ENCODE data around the gene ZNF837. TPM values are rescaled to one million over a fixed set of nuclear protein-coding genes. Genes with fewer than 3 reads are reported as not detected.

Gene ZNF837
- total RNA-seq, 1 experiment from 2014 or later = 0.08 TPM

DNA sequence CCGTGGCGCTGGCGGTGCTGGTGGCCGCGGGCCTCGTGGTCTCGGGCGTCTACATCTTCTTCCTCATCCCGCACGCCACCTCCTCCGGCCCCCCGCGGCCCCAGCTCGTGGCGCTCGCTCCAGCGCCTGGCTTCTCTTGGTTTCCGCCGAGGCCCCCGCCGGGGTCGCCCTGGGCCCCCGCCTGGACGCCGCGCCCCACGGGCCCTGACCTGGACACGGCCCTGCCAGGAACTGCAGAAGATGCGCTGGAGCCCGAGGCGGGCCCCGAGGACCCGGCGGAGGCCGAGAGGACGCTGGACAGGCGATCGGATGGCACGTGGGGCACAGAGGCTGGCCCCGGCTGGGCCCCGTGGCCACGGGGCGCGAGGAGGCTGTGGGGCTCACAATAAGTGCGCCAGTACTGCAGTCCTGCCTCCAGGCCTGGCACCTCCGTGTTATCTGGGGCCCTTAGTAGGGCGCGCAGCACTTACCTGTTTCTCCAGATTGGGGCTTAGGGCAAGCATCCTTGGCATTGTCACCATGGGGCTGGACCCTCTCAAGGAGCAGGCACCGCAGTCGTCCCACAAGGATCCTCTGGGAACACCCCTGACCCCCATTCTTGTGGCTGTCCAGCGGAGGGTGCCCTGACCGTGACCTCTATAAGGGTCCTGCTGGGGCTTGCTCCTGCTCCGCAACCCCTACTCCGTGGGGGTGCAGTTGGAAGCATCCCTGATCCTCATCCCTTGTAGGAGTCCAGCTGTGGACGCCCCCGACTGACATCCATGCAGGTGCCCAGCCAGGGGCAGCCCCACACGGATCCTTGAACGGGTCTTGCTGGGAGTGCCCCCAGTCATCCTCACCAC, 16.1 kb upstream of the ZNF837 start:
- no peak for DNase-seq (ENCODE audit: low read depth)

DNA sequence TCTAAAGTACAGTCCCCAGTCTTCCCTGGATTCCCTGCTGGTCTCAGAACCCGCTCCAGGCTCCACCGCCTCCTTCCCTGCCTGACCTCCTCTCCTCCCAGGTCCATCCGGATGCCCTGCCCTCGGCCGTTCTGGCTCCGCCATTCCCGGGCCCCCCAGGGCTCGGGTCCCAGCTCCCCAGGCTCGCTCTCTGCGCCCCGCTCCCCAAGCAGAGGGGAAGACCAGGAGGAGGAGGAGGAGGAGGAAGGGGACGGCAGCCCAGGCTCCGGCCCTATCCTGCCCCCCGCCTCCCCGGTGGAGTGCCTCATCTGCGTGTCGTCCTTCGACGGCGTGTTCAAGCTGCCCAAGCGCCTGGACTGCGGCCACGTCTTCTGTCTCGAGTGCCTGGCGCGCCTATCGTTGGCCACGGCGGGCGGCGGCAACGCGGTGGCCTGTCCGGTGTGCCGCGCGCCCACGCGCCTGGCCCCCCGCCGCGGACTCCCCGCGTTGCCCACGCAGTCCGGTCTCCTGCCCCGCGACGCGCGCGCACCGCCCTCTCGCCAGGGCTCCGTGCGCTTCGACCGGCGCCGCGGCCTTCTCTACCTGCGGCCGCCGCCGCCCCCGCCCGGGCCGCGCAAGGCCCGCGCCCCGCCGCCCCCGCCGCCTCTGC, 15.3 kb upstream of the ZNF837 start:
- no peak for DNase-seq (ENCODE audit: low read depth)

DNA sequence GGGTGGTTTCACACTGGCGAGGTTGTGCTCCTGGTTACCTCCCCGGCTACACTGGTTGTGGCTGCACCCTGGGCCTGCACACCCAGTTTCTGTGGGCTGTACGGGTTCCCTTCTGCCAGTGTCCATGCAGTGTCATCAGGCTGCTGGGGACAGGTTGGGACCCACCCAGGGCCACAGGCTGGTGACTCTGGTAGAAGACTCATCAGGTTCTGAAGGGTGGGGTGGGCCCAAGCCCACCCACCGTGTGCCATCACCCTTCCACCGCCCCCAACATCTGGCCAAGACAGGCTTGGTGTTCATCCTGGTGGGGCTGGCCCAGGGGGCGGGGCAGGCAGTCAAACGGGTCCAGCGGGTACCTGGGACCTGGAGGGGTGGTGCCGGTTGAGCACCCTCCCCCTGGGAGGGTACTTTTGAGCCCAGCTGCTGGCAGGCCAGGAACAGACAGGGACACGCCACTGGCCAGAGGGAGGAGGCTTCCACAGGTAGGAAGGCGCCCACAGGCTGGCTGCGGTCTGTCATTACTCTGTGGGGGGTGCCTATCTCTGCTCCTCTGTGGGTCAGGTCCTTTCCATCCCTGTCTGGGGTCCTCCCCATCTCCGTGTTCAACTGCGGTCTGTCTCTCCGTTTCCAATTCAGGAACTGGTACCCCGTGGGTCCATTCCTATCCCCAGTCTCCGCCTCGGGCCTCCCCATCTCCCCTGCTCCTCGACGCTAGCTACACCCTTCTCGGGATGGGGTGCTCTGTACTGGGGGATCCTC, 14.6 kb upstream of the ZNF837 start, which contains the start of gene RNF225:
Gene RNF225, plus strand, starts transcription at position 437 of the 759 bp plus-strand sequence. CDS start 434 bp downstream, outside the sequence.
- peak; percentile 52 for DNase-seq (ENCODE audit: low read depth)

DNA sequence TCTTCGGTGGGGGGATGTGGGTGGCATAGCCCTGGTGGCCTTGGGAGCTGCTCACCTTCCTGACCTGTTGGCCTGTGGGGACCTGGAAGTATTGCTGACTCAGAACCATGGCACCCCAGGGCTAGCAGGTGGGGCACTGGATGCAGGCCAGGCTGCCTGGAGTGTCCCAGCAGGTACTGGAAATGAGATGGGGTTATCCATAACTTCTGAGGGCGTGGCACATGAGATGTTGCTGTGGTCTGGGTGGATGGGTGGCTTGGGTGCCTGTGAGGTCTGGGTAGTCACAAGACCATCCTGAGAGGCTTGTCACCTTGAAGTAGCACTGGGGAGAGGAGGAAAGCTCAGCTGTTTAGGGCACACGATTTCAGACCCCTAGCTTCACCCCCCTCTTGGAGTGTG, 14.0 kb upstream of the ZNF837 start:
- no peak for DNase-seq (ENCODE audit: low read depth)

DNA sequence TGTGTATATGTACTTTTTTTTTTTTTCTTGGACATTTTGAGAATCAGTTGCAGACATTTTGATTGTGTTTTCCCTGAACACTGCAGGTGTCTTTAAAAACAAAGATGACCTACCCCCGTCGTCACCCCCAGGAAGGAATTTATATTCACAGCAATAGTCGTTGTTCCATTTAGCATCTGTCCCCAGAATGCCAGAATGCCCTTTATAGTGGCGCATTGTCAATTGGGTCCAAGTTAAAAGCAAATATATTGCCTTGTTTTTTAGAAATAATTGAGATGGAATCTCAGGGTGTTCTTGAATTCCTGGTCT, 12.8 kb upstream of the ZNF837 start:
- DNase-seq (ENCODE audit: low read depth) = no peak

DNA sequence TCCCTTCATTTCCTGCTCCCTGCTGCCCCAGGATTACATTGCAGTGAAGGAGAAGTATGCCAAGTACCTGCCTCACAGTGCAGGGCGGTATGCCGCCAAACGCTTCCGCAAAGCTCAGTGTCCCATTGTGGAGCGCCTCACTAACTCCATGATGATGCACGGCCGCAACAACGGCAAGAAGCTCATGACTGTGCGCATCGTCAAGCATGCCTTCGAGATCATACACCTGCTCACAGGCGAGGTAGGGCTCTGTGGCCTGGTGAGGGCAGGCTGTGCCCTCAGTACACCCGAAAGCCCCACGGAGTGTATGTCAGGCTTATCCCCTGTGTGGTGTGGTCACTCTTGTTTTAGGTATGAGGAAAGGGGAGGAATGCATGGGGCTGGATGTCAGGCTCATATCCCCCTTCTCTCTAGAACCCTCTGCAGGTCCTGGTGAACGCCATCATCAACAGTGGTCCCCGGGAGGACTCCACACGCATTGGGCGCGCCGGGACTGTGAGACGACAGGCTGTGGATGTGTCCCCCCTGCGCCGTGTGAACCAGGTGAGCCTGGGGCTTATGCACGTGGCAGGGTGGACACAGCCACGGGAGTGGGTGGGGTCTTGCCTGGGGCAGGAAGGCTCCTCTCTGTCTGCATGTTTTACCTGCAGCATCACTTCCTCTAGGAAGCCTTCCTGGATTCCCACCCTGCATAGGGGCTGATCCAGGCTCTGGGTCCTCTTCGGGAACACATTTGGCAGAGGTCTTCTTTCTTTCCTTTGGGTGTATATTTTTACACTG, 12.3 kb upstream of the ZNF837 start:
- DNase-seq (ENCODE audit: low read depth) = no peak

DNA sequence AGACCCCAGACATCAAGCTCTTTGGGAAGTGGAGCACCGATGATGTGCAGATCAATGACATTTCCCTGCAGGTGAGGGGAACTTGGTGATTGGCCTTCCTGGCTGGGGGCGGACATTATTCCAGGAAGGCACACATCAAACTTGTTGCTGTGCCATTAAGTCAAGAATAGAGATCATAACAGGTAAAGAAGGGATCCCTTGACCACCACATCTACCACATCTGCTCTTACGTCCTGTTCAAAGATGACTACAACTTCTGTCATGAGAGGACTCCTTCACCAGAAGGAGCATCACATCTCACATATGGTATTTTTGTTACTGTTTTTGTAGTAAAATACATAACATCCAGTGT, 7.3 kb upstream of the ZNF837 start:
- no peak for DNase-seq (ENCODE audit: low read depth)

DNA sequence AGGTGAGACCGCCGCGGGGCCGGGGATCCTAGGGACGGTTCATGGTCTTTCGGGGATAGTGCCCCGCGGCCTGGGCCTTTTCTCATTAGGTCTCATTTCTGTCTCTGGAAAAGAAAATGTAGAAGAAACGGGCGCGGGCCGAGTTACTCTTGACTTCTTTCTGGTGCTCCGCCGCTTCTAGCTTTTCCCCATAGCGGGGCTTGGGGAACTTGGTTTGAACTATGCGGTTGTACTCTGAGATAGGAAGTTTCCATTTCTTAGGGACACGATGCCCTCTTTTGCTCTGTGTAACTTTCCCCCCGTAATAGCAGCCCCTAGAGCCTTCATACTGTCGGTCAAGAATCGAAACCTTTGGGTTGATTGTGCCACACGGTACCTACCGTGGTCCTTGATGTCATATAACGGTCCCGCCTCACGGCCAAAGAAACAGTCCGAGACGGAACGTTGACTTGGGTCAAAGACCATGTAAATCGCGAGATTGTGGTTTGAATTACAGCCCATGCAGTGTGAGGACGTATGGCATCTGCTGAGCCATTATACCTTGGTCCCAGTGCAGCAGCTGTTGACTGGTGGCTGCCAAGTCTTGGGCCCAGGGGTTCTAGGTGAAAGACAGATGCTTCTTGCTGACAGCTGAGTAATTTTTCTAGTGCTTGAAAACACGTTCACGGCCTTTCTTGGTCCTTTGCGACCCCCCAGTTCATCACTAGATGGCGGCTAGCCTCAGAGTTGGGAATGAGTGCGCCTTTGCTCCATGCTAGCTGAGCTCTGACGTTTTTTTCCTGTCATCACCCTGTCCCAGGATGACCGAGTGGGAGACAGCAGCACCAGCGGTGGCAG, 6.7 kb upstream of the ZNF837 start:
- no peak for DNase-seq (ENCODE audit: low read depth)

DNA sequence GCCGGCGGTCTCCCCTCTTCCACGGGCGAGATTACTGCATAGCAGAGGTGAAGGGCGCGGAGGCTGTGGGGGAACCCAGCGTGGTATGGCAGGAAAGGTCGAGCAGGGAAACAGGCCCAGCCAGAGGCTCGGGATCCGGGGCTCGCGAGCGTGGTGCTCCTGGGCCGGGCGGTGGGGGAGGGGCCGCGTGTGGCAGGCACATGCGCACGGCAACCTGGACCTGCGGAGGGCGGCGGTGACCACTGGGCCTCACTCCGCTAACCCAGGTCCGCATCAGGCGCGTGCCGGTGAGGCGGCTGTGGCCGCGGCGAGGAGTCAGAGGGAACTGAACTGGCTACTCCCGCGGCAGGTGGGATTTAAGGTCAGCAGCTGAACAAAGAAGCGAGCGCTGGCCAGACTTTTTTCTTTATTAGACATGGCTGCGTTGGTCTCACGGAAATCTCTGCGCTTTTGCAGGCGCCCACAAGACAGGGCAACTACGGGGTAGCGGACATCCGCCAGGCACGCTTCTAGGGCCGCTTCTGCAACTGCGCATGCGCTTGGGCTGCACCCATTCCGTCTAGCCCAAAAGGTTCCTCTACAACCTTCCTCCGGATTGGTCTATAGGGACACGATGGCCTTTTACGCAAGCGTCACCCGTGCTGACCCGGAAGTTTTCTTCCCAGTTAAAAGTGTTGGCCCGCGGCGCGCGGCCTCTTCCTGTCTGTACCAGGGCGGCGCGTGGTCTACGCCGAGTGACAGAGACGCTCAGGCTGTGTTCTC, 5.9 kb upstream of the ZNF837 start, which contains the start of gene RPS5:
Gene RPS5, plus strand, starts transcription at position 694 of the 762 bp plus-strand sequence. CDS start 869 bp downstream, outside the sequence.
- DNase-seq (ENCODE audit: low read depth) = peak; percentile 98

DNA sequence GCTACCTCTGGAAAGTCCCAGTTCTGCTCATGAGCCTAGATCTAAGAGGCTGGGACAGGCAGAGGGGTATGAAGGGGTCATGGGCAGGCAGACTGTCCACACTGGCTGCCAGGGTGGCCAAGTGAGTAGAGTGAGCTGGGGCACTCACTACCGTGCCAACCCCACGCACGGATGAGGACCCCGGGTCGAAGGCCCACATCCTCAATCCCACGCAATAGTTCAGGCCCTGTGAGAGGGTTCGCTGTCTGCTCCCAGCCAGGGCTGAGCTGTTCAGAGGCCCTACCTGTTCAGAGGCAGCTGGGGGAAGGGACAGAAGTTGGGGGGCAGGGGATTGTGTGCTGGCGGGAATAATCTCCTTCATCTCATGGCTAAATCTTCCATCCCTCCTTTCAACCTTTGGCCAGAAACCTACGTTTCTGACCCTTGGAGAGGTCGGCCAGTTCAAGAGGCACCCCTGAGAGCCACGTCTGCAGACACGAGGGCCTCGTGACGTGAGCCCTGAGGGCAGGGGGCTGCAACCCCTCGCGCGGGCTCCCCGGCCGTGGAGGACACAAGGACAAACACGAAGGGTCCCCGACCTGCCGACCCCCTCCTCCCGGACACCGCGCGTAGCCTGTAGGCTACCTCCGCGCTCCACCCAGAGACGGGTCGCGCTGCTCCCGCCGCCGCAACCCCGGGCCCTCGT, 5.2 kb upstream of the ZNF837 start:
- no peak for DNase-seq (ENCODE audit: low read depth)

DNA sequence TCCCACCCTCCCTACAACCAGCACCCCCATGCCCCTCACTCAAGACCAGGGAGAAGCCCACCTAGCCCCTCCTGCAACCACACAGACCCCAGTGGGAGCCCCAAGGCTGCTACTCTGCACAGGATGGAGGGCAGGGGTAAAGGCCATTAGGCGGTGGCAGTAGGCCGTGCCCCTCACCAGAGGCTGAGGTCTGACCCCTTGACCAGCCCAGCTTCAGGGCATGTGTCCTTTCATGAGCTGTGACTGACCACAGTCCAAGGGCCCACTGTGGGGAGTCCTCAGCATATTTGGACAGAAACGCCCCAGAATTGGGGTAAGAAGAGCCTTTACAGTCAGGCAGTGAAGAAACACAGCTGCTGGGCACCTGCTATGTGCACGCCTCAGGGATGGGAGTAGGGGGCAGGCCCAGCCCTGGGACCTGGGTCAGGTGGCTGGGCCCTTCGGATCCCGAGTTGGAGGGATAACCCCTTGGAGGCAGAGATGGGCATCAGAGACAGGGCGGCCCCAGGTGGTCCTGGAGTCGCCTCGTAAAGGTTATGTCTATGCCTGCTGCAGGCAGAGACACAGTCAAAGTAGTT, 4.6 kb upstream of the ZNF837 start:
- no peak for DNase-seq (ENCODE audit: low read depth)

DNA sequence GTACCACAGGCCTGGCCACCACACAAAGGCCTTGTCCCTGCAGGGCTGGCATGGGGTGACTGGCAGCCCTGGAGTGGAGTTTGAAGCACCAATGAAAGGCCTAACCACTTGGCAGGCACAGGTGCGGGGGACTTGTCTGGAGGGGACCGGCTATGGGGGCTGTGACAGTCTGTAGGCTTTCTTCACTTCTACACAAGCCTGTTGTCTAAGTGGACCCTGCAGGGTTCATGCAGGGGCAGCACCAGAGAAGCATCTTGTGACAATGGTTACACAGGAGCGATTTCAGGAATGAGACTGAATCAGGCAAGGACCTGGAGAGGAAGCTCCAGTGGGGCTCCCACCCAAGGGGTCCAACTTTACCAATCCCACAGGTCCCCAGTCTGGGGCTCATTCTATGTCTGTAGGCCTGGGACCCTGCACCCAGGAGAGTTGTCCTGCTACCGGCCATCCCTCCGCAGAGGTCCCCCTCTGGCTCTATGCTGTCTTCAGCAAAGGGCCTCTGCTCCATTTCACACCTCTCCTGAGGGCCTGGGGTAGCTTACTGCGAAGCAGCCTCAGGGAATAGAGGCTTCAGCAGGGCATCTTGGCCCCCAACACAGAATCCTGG, 2.3 kb upstream of the ZNF837 start:
- DNase-seq (ENCODE audit: low read depth) = no peak

DNA sequence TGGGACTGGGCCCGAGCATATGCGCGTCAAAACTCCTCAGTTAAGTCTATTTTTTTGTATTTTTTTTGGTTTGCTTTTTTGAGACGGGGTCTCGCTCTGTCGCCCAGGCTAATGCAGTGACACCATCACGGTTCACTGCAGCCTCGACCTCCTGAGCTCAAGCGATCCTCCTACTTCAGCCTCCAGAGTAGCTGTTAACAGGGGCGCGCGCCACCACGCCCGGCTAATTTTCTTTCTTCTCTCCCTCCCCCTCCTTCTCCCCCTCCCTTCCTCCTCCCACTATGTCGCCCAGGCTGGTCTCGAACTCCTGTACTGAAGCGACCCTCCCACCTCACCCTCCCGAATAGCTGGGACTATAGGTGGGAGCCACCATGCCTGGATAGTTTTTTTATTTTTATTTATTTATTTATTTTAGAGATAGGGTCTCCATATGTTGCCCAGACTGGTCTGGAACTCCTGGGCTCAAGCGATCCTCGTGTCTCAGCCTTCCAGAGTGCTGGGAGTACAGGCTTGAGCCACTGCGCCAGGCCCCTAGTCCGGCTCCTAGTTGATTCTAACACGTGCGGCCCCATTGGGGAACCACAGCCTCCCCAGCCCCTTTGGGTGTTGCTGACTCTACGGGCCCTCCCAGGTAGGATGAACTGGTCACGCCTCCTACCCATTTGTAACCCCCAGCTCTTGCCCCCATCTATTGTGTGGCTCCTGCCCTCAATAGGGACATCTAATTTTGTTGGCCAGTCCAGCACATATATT, 806 bp upstream of the ZNF837 start:
- no peak for DNase-seq (ENCODE audit: low read depth)

DNA sequence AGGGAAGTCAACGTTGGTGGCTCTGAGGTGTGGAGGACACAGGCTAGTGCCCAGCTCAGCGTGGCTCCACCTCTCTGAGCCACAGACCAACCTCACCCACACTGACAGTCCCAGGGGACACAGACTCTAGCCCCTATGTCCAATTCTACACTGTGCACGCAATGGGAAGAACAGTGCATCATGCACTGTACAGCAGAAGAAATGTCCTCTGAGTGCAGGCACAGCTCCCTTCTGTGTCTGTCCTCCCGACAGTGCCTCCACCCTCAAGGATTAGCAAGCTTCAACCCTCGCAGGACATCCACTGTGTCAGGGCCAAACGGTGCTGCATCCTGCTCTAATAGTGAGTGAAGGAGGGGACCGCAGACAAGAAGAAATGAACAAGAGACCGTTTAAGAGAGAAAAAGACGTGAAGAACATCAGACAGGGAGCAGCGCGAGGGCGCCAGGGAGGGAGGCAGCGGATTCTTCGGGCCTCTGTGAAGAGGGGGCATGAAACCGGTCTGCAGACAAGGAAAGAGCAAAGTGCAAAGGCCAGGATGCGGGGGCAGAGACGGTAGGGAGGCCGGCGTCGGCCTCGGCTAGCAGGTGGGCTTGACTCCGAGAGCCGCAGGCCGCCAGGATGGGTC, 681 bp downstream of the ZNF837 start:
- DNase-seq (ENCODE audit: low read depth) = no peak

DNA sequence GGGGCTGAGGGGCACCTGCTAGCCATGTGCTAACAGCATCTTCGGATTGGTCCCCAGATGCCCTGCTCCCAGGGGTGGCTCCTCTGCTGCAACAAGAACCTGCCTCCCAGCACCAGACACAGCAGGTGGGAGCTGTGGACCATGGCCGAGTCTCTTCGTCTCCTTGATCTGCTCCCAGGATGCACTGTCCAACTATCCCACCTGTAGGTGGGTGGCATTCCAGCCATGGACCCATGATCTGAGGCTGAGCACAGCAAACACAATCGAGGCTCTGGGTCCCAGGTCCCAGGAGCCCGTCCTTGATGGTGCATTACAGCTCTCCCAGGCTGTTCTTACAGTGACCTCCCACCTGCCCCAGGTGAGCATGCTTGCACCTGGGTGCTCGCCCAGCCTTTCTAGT, 1.6 kb downstream of the ZNF837 start:
- DNase-seq (ENCODE audit: low read depth) = no peak

DNA sequence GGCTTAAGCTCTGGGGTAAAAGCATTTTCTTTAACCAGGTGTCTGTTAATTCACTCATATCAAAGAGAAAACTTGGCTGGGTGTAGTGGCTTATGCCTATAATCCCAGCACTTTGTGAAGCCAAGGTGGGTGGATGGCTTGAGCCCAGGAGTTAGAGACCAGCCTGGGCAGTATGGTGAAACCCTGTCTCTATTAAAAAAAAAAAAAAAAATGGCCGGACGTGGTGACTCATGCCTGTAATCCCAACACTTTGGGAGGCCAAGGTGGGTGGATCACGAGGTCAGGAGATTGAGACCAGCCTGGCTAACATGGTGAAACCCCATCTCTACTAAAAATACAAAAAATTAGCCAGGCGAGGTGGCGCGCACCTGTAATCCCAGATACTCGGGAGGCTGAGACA, 4.1 kb downstream of the ZNF837 start:
- DNase-seq (ENCODE audit: low read depth) = peak; percentile 35

DNA sequence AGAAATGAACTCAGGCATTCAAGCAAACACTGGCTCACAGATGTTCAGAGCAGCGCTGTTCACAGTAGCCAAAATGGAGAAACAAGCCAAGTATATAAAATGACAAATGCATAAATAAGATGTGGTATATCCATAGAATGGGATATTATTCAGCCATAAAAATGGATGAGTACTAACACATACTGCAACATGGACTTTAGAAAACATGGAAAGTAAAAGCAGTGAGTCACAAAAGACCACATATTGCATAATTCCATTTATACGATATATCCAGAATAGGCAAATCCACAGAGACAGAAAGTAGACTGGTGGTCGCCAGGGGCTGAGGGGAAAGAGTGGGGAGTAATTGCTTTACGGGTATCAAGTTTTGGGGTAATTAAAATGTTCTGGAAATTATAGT, 6.6 kb downstream of the ZNF837 start:
- DNase-seq (ENCODE audit: low read depth) = no peak

Measured in HT1080 (cell line).